ENCODE results near the gene FGD3.

Gene FGD3

DNA sequence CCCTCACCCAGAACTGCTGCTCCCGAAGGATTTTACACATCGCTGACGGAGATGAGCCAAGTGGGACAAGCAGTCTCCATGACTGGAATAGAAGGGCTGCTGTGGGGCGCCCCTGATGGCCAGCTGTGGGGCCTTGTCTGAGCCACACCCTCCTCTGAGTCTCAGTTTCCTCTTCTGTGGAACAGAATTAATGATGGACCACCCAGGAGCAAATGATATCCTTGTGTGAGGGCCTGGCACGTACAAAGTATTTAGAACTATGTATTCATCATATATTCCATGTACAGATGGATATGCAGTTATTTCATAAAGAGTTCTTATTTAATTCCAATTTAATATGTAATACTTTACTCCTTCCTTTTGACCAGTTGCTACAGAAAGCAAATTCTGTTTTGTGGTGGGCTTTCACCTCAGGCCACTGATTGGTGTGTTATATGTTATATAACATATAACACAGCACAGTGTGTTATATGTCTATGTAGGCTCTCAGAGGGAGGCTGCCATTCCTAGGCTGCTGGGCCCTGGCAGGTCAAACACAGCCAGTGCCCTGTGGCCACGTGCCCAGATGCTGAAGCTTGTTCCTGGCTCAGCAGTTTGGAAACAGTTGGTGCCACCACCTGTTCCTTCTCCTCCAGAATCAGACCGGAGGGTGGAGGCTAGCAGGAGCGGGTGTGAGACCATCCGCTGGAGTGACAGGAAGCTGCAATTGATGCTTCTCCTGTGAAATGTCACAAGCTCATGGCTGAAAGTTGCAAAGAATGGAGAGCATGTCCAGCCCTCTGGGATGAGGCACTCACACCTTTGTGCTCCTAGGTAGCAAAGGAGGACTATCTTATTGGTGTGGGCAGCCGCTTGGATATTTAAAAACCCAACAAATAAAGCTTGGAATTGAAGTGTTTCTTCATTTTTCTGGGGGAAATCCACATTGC lies 4.4 kb upstream of the FGD3 start:
- no peaks in the 10 kb centered on the region for H3K9me3 ChIP-seq (ENCODE audit: control insufficient read depth, low read length)
- no peak overlapping the region for H3K9ac ChIP-seq (ENCODE audit: low read length)
- H3K4me3 ChIP-seq (ENCODE audit: low read length), result no peak overlapping the region
- no peak for DNase-seq (ENCODE audit: low read depth)
- peaks cover 14% of the 10 kb centered on the region for H3K4me1 ChIP-seq (ENCODE audit: control insufficient read depth, insufficient read depth, low read length)
- H3K36me3 ChIP-seq (ENCODE audit: control insufficient read depth, insufficient read depth, low read length, severe bottlenecking), result no peaks in the 10 kb centered on the region
- peaks cover 12% of the 10 kb centered on the region for H3K27me3 ChIP-seq (replicated peaks; ENCODE audit: control insufficient read depth, insufficient read depth, low read length)

- no peaks in the 10 kb centered on the region for H3K9me3 ChIP-seq (ENCODE audit: control insufficient read depth, low read length)
- H3K4me3 ChIP-seq (ENCODE audit: low read length), result no peak overlapping the region
- H3K4me1 ChIP-seq (ENCODE audit: control insufficient read depth, insufficient read depth, low read length), result peaks cover 5% of the 10 kb centered on the region
- no peaks in the 10 kb centered on the region for H3K36me3 ChIP-seq (ENCODE audit: control insufficient read depth, insufficient read depth, low read length, severe bottlenecking)
- no peak overlapping the region for H3K9ac ChIP-seq (ENCODE audit: low read length)
- H3K27me3 ChIP-seq (replicated peaks; ENCODE audit: control insufficient read depth, insufficient read depth, low read length), result peaks cover 31% of the 10 kb centered on the region
- DNase-seq (ENCODE audit: low read depth), result no peak
Observed at GRCh38 chr9:92944921-92945320, 2.4 kb upstream of the FGD3 start.

DNA sequence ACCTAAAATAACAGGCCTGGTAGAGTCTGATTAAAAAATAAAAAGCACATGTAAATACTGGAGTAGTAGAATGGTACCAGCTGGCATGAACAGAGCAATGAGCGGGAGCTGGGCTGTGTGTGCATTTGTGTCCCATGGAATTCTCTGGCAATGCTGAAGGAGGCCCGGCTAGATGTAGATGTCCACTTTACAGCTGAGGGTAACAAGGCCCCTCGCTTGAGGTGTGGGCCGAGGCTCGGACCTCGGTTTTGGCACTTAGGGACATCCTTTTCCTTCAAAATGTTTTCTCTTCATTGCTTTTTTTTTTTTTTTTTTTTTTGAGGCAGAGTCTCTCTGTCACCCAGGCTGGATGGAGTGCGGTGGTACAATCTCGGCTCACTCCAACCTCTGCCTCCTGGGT lies 1.5 kb upstream of the FGD3 start:
- H3K4me3 ChIP-seq (ENCODE audit: low read length), result no peak overlapping the region
- no peak overlapping the region for H3K9ac ChIP-seq (ENCODE audit: low read length)
- no peak for DNase-seq (ENCODE audit: low read depth)
- peaks cover 5% of the 10 kb centered on the region for H3K4me1 ChIP-seq (ENCODE audit: control insufficient read depth, insufficient read depth, low read length)
- no peaks in the 10 kb centered on the region for H3K36me3 ChIP-seq (ENCODE audit: control insufficient read depth, insufficient read depth, low read length, severe bottlenecking)
- H3K9me3 ChIP-seq (ENCODE audit: control insufficient read depth, low read length), result no peaks in the 10 kb centered on the region
- peaks cover 31% of the 10 kb centered on the region for H3K27me3 ChIP-seq (replicated peaks; ENCODE audit: control insufficient read depth, insufficient read depth, low read length)

GRCh38 chr9:92948038-92948534 lies 763 bp downstream of the FGD3 start:
- H3K4me3 ChIP-seq (ENCODE audit: low read length), result no peak overlapping the region
- H3K27me3 ChIP-seq (replicated peaks; ENCODE audit: control insufficient read depth, insufficient read depth, low read length), result peaks cover 31% of the 10 kb centered on the region
- H3K9me3 ChIP-seq (ENCODE audit: control insufficient read depth, low read length), result no peaks in the 10 kb centered on the region
- no peak for DNase-seq (ENCODE audit: low read depth)
- no peak overlapping the region for H3K9ac ChIP-seq (ENCODE audit: low read length)
- H3K36me3 ChIP-seq (ENCODE audit: control insufficient read depth, insufficient read depth, low read length, severe bottlenecking), result no peaks in the 10 kb centered on the region
- H3K4me1 ChIP-seq (ENCODE audit: control insufficient read depth, insufficient read depth, low read length), result peaks cover 5% of the 10 kb centered on the region

GRCh38 chr9:92948632-92949031 lies 1.3 kb downstream of the FGD3 start:
- H3K9me3 ChIP-seq (ENCODE audit: control insufficient read depth, low read length), result no peaks in the 10 kb centered on the region
- H3K9ac ChIP-seq (ENCODE audit: low read length), result no peak overlapping the region
- no peaks in the 10 kb centered on the region for H3K36me3 ChIP-seq (ENCODE audit: control insufficient read depth, insufficient read depth, low read length, severe bottlenecking)
- H3K27me3 ChIP-seq (replicated peaks; ENCODE audit: control insufficient read depth, insufficient read depth, low read length), result peaks cover 31% of the 10 kb centered on the region
- DNase-seq (ENCODE audit: low read depth), result no peak
- no peak overlapping the region for H3K4me3 ChIP-seq (ENCODE audit: low read length)
- H3K4me1 ChIP-seq (ENCODE audit: control insufficient read depth, insufficient read depth, low read length), result peaks cover 5% of the 10 kb centered on the region

GRCh38 chr9:92949266-92949982 lies 2.1 kb downstream of the FGD3 start:
- no peaks in the 10 kb centered on the region for H3K9me3 ChIP-seq (ENCODE audit: control insufficient read depth, low read length)
- H3K4me1 ChIP-seq (ENCODE audit: control insufficient read depth, insufficient read depth, low read length), result peaks cover 5% of the 10 kb centered on the region
- no peak overlapping the region for H3K9ac ChIP-seq (ENCODE audit: low read length)
- DNase-seq (ENCODE audit: low read depth), result no peak
- H3K36me3 ChIP-seq (ENCODE audit: control insufficient read depth, insufficient read depth, low read length, severe bottlenecking), result no peaks in the 10 kb centered on the region
- no peak overlapping the region for H3K4me3 ChIP-seq (ENCODE audit: low read length)
- H3K27me3 ChIP-seq (replicated peaks; ENCODE audit: control insufficient read depth, insufficient read depth, low read length), result peaks cover 31% of the 10 kb centered on the region

GRCh38 chr9:92950359-92950955 lies 3.1 kb downstream of the FGD3 start:
- H3K27me3 ChIP-seq (replicated peaks; ENCODE audit: control insufficient read depth, insufficient read depth, low read length), result peaks cover 31% of the 10 kb centered on the region
- H3K9me3 ChIP-seq (ENCODE audit: control insufficient read depth, low read length), result no peaks in the 10 kb centered on the region
- DNase-seq (ENCODE audit: low read depth), result no peak
- H3K36me3 ChIP-seq (ENCODE audit: control insufficient read depth, insufficient read depth, low read length, severe bottlenecking), result no peaks in the 10 kb centered on the region
- no peak overlapping the region for H3K9ac ChIP-seq (ENCODE audit: low read length)
- peaks cover 5% of the 10 kb centered on the region for H3K4me1 ChIP-seq (ENCODE audit: control insufficient read depth, insufficient read depth, low read length)
- no peak overlapping the region for H3K4me3 ChIP-seq (ENCODE audit: low read length)

DNA sequence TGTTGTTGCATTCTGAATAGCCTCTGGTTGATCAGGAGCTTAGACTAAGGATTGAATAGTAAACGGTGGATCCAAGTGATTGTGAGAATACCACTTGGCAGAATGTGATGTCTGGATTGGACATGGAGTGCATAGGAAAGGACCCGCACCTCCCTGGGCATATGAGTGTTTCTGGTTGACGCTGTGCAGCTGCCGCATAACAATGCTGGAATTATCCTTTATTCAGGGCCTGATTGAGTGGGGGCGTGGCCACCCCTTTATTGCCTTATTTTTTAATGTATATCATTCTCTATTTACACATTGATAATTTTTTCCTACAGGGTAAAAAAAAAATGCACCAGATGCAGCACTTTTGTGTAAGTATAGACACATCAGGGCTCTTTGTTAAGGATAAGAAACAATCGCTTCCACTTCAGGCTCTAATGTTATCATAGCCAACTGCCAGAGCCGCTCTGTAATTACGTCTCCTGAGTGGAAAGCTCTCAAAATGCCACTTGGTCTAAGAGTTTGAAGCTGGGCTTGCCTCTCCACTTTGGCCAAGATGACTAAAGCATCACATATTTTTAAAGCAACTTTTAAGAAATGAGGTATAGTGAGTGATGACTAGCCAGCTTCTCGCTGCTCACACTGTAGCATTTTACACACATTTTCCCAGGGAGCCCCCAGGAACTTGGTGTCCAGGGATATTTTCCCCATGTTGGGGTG lies 5.7 kb downstream of the FGD3 start:
- DNase-seq (ENCODE audit: low read depth), result peak; percentile 14
- H3K9ac ChIP-seq (ENCODE audit: low read length), result no peak overlapping the region
- no peaks in the 10 kb centered on the region for H3K36me3 ChIP-seq (ENCODE audit: control insufficient read depth, insufficient read depth, low read length, severe bottlenecking)
- H3K4me1 ChIP-seq (ENCODE audit: control insufficient read depth, insufficient read depth, low read length), result no peaks in the 10 kb centered on the region
- no peaks in the 10 kb centered on the region for H3K9me3 ChIP-seq (ENCODE audit: control insufficient read depth, low read length)
- H3K4me3 ChIP-seq (ENCODE audit: low read length), result no peak overlapping the region
- peaks cover 18% of the 10 kb centered on the region for H3K27me3 ChIP-seq (replicated peaks; ENCODE audit: control insufficient read depth, insufficient read depth, low read length)

GRCh38 chr9:92954049-92954861 lies 6.9 kb downstream of the FGD3 start:
- H3K9ac ChIP-seq (ENCODE audit: low read length), result no peak overlapping the region
- peaks cover 6% of the 10 kb centered on the region for H3K27me3 ChIP-seq (replicated peaks; ENCODE audit: control insufficient read depth, insufficient read depth, low read length)
- no peak for DNase-seq (ENCODE audit: low read depth)
- no peaks in the 10 kb centered on the region for H3K4me1 ChIP-seq (ENCODE audit: control insufficient read depth, insufficient read depth, low read length)
- H3K36me3 ChIP-seq (ENCODE audit: control insufficient read depth, insufficient read depth, low read length, severe bottlenecking), result no peaks in the 10 kb centered on the region
- no peak overlapping the region for H3K4me3 ChIP-seq (ENCODE audit: low read length)
- H3K9me3 ChIP-seq (ENCODE audit: control insufficient read depth, low read length), result no peaks in the 10 kb centered on the region

GRCh38 chr9:92954886-92955285 lies 7.6 kb downstream of the FGD3 start:
- Histone ChIP-seq H3K9me3 (ENCODE audit: control insufficient read depth, low read length) (no peaks in the 10 kb centered on the region), H3K4me3 (ENCODE audit: low read length) (no peak overlapping the region), H3K36me3 (ENCODE audit: control insufficient read depth, insufficient read depth, low read length, severe bottlenecking) (no peaks in the 10 kb centered on the region), H3K9ac (ENCODE audit: low read length) (no peak overlapping the region), H3K27me3 (replicated peaks; ENCODE audit: control insufficient read depth, insufficient read depth, low read length) (no peaks in the 10 kb centered on the region), H3K4me1 (ENCODE audit: control insufficient read depth, insufficient read depth, low read length) (no peaks in the 10 kb centered on the region)
- DNase-seq (ENCODE audit: low read depth), result no peak
